BLaER1 treated with 17β-estradiol and CSF1 and Interleukin-3, amounts not matched to agents 10 nM and 100 nM (cell line): ENCODE results near the gene ZBTB20.

Experiments used
- H3K27ac ChIP-seq, 11 experiments: shearing (Covaris generic); formaldehyde crosslinking; 2 replicates each; pipeline ENCODE4 v1.8.1; 2022
- H3K27me3 ChIP-seq, 11 experiments: shearing (Covaris generic); formaldehyde crosslinking; 2 replicates each; pipeline ENCODE4 v1.8.1; 2022
- H3K36me3 ChIP-seq, 11 experiments: shearing (Covaris generic); formaldehyde crosslinking; 2 replicates each; pipeline ENCODE4 v1.8.1; 2022
- H3K4me1 ChIP-seq, 10 experiments: shearing (Covaris generic); formaldehyde crosslinking; 2 replicates each; pipeline ENCODE4 v1.8.1; 2022
- H3K4me2 ChIP-seq, 11 experiments: shearing (Covaris generic); formaldehyde crosslinking; 2 replicates each; pipeline ENCODE4 v1.8.1; 2022
- H3K4me3 ChIP-seq, 10 experiments: shearing (Covaris generic); formaldehyde crosslinking; 2 replicates each; pipeline ENCODE4 v1.8.1; 2022
- H3K9ac ChIP-seq, 11 experiments: shearing (Covaris generic); formaldehyde crosslinking; 2 replicates each; pipeline ENCODE4 v1.8.1; 2022
- H3K9me3 ChIP-seq, 11 experiments: shearing (Covaris generic); formaldehyde crosslinking; replicated peaks in 1 of 11; 2 replicates each; pipeline ENCODE4 v1.8.1; 2022
- H4K20me1 ChIP-seq, 11 experiments: shearing (Covaris generic); formaldehyde crosslinking; 2 replicates each; pipeline ENCODE4 v1.8.1; 2022
- Cebpa-rat ChIP-seq, 11 experiments: shearing (Covaris generic); IDR thresholded peaks; 2 replicates each; pipeline ENCODE4 v1.8.1; 2022

The ZBTB20 gene

DNA sequence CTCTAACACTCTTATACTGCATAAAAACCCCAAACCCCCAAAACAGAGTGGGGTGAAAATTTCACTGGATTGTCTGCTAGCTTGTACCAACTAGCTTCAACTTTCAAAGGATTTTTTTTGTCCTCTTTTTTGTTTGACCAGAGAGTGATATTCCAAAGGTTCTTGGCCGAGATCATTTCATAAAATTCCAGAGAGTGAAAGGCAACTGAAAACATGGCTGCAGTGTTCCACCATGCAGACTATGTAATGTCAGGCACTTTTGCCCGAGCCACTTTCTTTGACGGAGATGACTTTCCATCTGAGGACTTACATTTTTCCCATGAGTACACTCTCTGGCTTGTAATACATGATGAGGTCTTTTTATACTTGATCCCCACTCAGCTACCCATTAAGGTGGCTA lies 745.7 kb downstream of the ZBTB20 start:
- Histone ChIP-seq H4K20me1 (no peaks in the 10 kb centered on the region), H3K9me3 (no peaks in the 10 kb centered on the region), H3K27me3 (no peaks in the 10 kb centered on the region), H3K27ac (no peak overlapping the region), H3K4me1 (no peaks in the 10 kb centered on the region), H3K4me3 (no peak overlapping the region), H3K36me3 (no peaks in the 10 kb centered on the region), H3K4me2 (no peak overlapping the region), H3K9ac (no peak overlapping the region)
- no peak for TF ChIP-seq Cebpa-rat (IDR thresholded peaks at IDR 0.05)

DNA sequence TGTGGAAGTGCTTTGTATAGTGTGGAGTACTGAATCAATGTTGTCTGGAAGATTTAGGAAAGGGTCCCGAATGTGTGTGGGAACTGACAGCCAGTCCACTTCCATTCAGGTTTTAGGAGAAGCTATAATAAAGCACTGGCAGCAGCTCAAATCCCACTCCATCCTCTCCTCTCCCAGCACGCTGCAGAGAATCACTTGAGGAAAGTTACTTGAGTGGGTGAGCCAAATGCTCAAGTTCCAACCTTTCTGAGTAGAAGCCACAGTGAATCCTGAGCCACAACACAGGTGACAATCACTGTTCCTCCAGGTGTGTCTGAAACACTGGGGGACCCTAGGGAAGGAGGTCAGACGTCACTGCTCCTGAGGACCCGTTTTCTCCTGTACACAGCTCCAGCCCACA lies 746.7 kb downstream of the ZBTB20 start:
- H3K27ac ChIP-seq: no peak overlapping the region
- no peaks in the 10 kb centered on the region for H3K4me1 ChIP-seq
- H3K9ac ChIP-seq: no peak overlapping the region
- no peaks in the 10 kb centered on the region for H3K36me3 ChIP-seq
- H3K4me2 ChIP-seq: no peak overlapping the region
- H3K27me3 ChIP-seq: no peaks in the 10 kb centered on the region
- no peaks in the 10 kb centered on the region for H4K20me1 ChIP-seq
- no peak for TF ChIP-seq Cebpa-rat (IDR thresholded peaks at IDR 0.05)
- H3K9me3 ChIP-seq: no peaks in the 10 kb centered on the region
- no peak overlapping the region for H3K4me3 ChIP-seq

GRCh38 chr3:114394551-114394950 lies 752.5 kb downstream of the ZBTB20 start:
- H3K4me3 ChIP-seq: no peak overlapping the region
- no peak overlapping the region for H3K27ac ChIP-seq

GRCh38 chr3:114393367-114394072 lies 753.6 kb downstream of the ZBTB20 start:
- H3K36me3 ChIP-seq: peaks cover 0 to 2% (median 0%) of the 10 kb centered on the region in 11 experiments; a peak in 1 of 22 replicates

More at GRCh38 chr3:114394551-114394950, 752.5 kb downstream of the ZBTB20 start:
- no peak for TF ChIP-seq Cebpa-rat (IDR thresholded peaks at IDR 0.05)
- Histone ChIP-seq H3K9ac (no peak overlapping the region), H4K20me1 (no peaks in the 10 kb centered on the region), H3K9me3 (no peaks in the 10 kb centered on the region), H3K36me3 (no peaks in the 10 kb centered on the region), H3K4me1 (no peaks in the 10 kb centered on the region), H3K27me3 (no peaks in the 10 kb centered on the region), H3K4me2 (no peak overlapping the region)

GRCh38 chr3:114392831-114393230 lies 754.3 kb downstream of the ZBTB20 start:
- TF ChIP-seq Cebpa-rat (IDR thresholded peaks at IDR 0.05): no peak

More at GRCh38 chr3:114393367-114394072, 753.6 kb downstream of the ZBTB20 start:
- Histone ChIP-seq H3K9ac (no peak overlapping the region), H3K27me3 (no peaks in the 10 kb centered on the region), H4K20me1 (no peaks in the 10 kb centered on the region), H3K27ac (no peak overlapping the region), H3K4me1 (peaks cover 0 to 4% (median 0%) of the 10 kb centered on the region in 10 experiments; a peak in 1 of 20 replicates), H3K4me3 (no peak overlapping the region), H3K9me3 (no peaks in the 10 kb centered on the region), H3K4me2 (no peak overlapping the region)
- TF ChIP-seq Cebpa-rat (IDR thresholded peaks at IDR 0.05): no peak

DNA sequence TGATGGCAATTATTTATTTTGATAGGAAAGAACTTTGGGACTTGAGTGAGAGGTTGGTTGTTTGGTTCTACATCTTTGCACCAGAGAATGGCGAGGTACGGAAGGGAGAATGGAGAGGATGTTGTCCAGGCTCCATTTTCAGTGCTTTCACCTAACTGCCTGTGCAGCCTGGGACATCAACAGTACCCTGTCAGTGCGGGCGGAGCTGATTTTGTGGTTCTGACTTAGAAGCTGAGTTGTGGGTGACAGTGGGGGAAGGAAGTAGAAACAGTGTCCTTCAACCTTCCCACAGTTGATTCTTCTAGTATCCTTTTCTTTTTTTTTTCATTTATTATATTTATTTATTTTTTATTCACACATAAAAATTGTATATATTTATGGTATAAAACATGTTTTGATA lies 757.9 kb downstream of the ZBTB20 start:
- H3K27ac ChIP-seq: no peak overlapping the region
- H3K4me1 ChIP-seq: peaks cover 0 to 4% (median 0%) of the 10 kb centered on the region in 10 experiments; a peak in 3 of 20 replicates
- H3K4me2 ChIP-seq: no peak overlapping the region
- no peak for TF ChIP-seq Cebpa-rat (IDR thresholded peaks at IDR 0.05)
- H3K9me3 ChIP-seq: no peaks in the 10 kb centered on the region
- H4K20me1 ChIP-seq: no peaks in the 10 kb centered on the region
- H3K27me3 ChIP-seq: no peaks in the 10 kb centered on the region
- no peak overlapping the region for H3K4me3 ChIP-seq
- peaks cover 0 to 5% (median 0%) of the 10 kb centered on the region in 11 experiments; a peak in 1 of 22 replicates for H3K36me3 ChIP-seq
- no peak overlapping the region for H3K9ac ChIP-seq

More at GRCh38 chr3:114392831-114393230, 754.3 kb downstream of the ZBTB20 start:
- peaks cover 0 to 4% (median 0%) of the 10 kb centered on the region in 10 experiments; a peak in 1 of 20 replicates for H3K4me1 ChIP-seq
- no peak overlapping the region for H3K4me2 ChIP-seq
- H3K9ac ChIP-seq: no peak overlapping the region
- no peaks in the 10 kb centered on the region for H4K20me1 ChIP-seq
- H3K36me3 ChIP-seq: peaks cover 0 to 5% (median 0%) of the 10 kb centered on the region in 11 experiments; a peak in 1 of 22 replicates
- no peak overlapping the region for H3K4me3 ChIP-seq
- no peaks in the 10 kb centered on the region for H3K9me3 ChIP-seq
- no peak overlapping the region for H3K27ac ChIP-seq
- no peaks in the 10 kb centered on the region for H3K27me3 ChIP-seq

GRCh38 chr3:114384558-114384903 lies 762.6 kb downstream of the ZBTB20 start:
- H3K4me3 ChIP-seq: no peak overlapping the region
- peaks cover 0 to 12% (median 4%) of the 10 kb centered on the region in 11 experiments; a peak in 5 of 22 replicates for H3K36me3 ChIP-seq
- no peaks in the 10 kb centered on the region for H4K20me1 ChIP-seq
- H3K4me2 ChIP-seq: 0 out of 22 replicates have a peak overlapping the region, but pooled peaks of 1 of the 11 experiments have one; percentile 56
- no peak overlapping the region for H3K9ac ChIP-seq
- no peak overlapping the region for H3K27ac ChIP-seq
- H3K27me3 ChIP-seq: no peaks in the 10 kb centered on the region
- H3K9me3 ChIP-seq: no peaks in the 10 kb centered on the region
- peaks cover 0 to 4% (median 0%) of the 10 kb centered on the region in 10 experiments; a peak in 3 of 20 replicates for H3K4me1 ChIP-seq
- TF ChIP-seq Cebpa-rat (IDR thresholded peaks at IDR 0.05): no peak

- Histone ChIP-seq H4K20me1 (no peaks in the 10 kb centered on the region), H3K4me3 (no peak overlapping the region), H3K9ac (no peak overlapping the region), H3K27me3 (no peaks in the 10 kb centered on the region), H3K36me3 (peaks cover 0 to 13% (median 4%) of the 10 kb centered on the region in 11 experiments; a peak in 5 of 22 replicates), H3K9me3 (no peaks in the 10 kb centered on the region), H3K27ac (no peak overlapping the region), H3K4me2 (peak overlapping the region in 4 of 11 experiments; percentile 7 to 56 (median 32); a peak in 5 of 22 replicates), H3K4me1 (peaks cover 0 to 4% (median 0%) of the 10 kb centered on the region in 10 experiments; a peak in 2 of 20 replicates)
- TF ChIP-seq Cebpa-rat (IDR thresholded peaks at IDR 0.05): no peak
Observed at GRCh38 chr3:114383875-114384557, 763.1 kb downstream of the ZBTB20 start.

DNA sequence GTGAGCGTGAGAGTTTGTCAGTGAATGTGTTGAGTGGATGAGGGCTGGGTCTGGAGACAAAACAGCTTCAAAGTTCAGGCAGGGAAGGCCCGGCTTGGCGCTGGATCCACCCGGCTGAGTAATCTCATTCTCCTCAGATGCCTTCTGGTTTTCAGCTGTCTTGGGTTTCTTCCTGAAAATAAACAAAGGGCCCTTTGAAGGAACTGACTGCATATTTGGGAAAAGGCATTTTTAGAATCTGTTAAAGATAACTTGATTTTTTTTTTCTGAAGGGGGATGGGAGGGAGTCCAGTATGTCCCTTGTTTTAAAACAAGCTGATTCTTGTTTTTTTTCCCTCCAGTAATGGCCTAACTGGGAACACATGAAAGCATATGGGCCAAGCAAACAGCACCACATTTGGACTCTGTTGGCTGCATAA lies 766.8 kb downstream of the ZBTB20 start:
- H4K20me1 ChIP-seq: no peaks in the 10 kb centered on the region
- H3K27ac ChIP-seq: no peak overlapping the region
- H3K27me3 ChIP-seq: no peaks in the 10 kb centered on the region
- H3K4me2 ChIP-seq: no peak overlapping the region
- no peak overlapping the region for H3K4me3 ChIP-seq
- H3K9me3 ChIP-seq: no peaks in the 10 kb centered on the region
- peaks cover 0 to 20% (median 4%) of the 10 kb centered on the region in 11 experiments; a peak in 4 of 22 replicates for H3K36me3 ChIP-seq
- no peak for TF ChIP-seq Cebpa-rat (IDR thresholded peaks at IDR 0.05)
- no peak overlapping the region for H3K9ac ChIP-seq
- peaks cover 0 to 4% (median 0%) of the 10 kb centered on the region in 10 experiments; a peak in 2 of 20 replicates for H3K4me1 ChIP-seq
